IPS-20b (cell line): ENCODE measurements around the gene ITPR2.

Experiments
- H3K27ac ChIP-seq: one replicate; pipeline ENCODE4 v1.5.1; 2013; ENCODE audit warnings: low read length
- H3K27me3 ChIP-seq: 2 replicates; pipeline ENCODE4 v1.6.1; 2013; ENCODE audit warnings: mild to moderate bottlenecking, low read length, inconsistent platforms; ENCODE audit not compliant: insufficient read depth
- H3K36me3 ChIP-seq: 2 replicates; pipeline ENCODE4 v1.6.1; 2013; ENCODE audit warnings: low read depth, mild to moderate bottlenecking, inconsistent platforms, low read length, moderate library complexity; ENCODE audit not compliant: insufficient read depth
- H3K4me1 ChIP-seq: 2 replicates; pipeline ENCODE4 v1.6.1; 2013; ENCODE audit warnings: mild to moderate bottlenecking, control low read depth, inconsistent platforms, low read length, moderate library complexity; ENCODE audit not compliant: insufficient read depth
- H3K4me3 ChIP-seq: 2 replicates; pipeline ENCODE4 v1.5.1; 2013; ENCODE audit warnings: mild to moderate bottlenecking, low read length, inconsistent platforms
- H3K9ac ChIP-seq: 2 replicates; pipeline ENCODE4 v1.6.1; 2013; ENCODE audit warnings: low read depth, mild to moderate bottlenecking, inconsistent platforms, low read length, moderate library complexity
- H3K9me3 ChIP-seq: 2 replicates; pipeline ENCODE4 v1.6.1; 2013; ENCODE audit warnings: mild to moderate bottlenecking, low read depth, low read length, inconsistent platforms; ENCODE audit not compliant: insufficient read depth

The ITPR2 gene

GRCh38 chr12:26744697-26745440 lies 88.1 kb downstream of the ITPR2 start:
- no peak overlapping the region for H3K27ac ChIP-seq
- no peaks in the 10 kb centered on the region for H3K27me3 ChIP-seq
- H3K4me1 ChIP-seq = peaks cover 29% of the 10 kb centered on the region
- no peaks in the 10 kb centered on the region for H3K9me3 ChIP-seq
- no peak overlapping the region for H3K4me3 ChIP-seq
- H3K36me3 ChIP-seq = no peaks in the 10 kb centered on the region
- no peak overlapping the region for H3K9ac ChIP-seq

- no peak overlapping the region for H3K4me3 ChIP-seq
- H3K4me1 ChIP-seq = peaks cover 29% of the 10 kb centered on the region
- no peak overlapping the region for H3K9ac ChIP-seq
- H3K27me3 ChIP-seq = no peaks in the 10 kb centered on the region
- no peak overlapping the region for H3K27ac ChIP-seq
- H3K36me3 ChIP-seq = no peaks in the 10 kb centered on the region
- H3K9me3 ChIP-seq = peaks cover 4% of the 10 kb centered on the region; the same call in 1 of the 2 replicates
Observed at GRCh38 chr12:26744042-26744626, 88.9 kb downstream of the ITPR2 start.

GRCh38 chr12:26741584-26742227 lies 91.3 kb downstream of the ITPR2 start:
- H3K4me1 ChIP-seq = peaks cover 17% of the 10 kb centered on the region
- H3K27me3 ChIP-seq = no peaks in the 10 kb centered on the region
- H3K27ac ChIP-seq = no peak overlapping the region
- H3K9ac ChIP-seq = no peak overlapping the region
- H3K9me3 ChIP-seq = peaks cover 8% of the 10 kb centered on the region; the same call in 1 of the 2 replicates
- no peak overlapping the region for H3K4me3 ChIP-seq
- no peaks in the 10 kb centered on the region for H3K36me3 ChIP-seq

DNA sequence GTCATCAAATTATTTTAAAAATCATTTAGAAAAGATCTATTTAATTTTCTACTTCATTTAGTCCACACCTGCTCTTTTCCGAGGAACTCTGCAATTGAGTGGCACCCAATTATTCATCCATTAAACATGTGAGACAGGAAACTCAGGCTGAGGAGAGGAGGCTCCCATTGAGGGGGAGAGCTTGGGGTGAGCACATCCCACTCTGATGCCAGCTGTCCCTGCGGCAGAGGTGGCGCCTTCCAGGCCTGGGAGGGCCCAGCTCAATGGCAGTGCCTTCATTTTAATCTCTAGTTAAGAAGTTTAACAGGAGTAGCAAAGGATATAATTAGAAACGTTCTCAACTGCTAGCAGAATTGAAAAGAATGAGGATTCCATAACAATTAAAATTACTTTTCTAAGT lies 92.0 kb downstream of the ITPR2 start:
- Histone ChIP-seq H3K27me3 (no peaks in the 10 kb centered on the region), H3K36me3 (no peaks in the 10 kb centered on the region), H3K9me3 (peaks cover 8% of the 10 kb centered on the region; the same call in 1 of the 2 replicates), H3K4me1 (peaks cover 10% of the 10 kb centered on the region), H3K27ac (no peak overlapping the region), H3K4me3 (no peak overlapping the region), H3K9ac (no peak overlapping the region)

- H3K27me3 ChIP-seq = no peaks in the 10 kb centered on the region
- peaks cover 8% of the 10 kb centered on the region; the same call in 1 of the 2 replicates for H3K4me1 ChIP-seq
- H3K27ac ChIP-seq = no peak overlapping the region
- H3K4me3 ChIP-seq = no peak overlapping the region
- H3K36me3 ChIP-seq = no peaks in the 10 kb centered on the region
- H3K9ac ChIP-seq = no peak overlapping the region
- peaks cover 8% of the 10 kb centered on the region; the same call in 1 of the 2 replicates for H3K9me3 ChIP-seq
Observed at GRCh38 chr12:26740348-26740747, 92.6 kb downstream of the ITPR2 start.

- peaks cover 8% of the 10 kb centered on the region; the same call in 1 of the 2 replicates for H3K4me1 ChIP-seq
- H3K27me3 ChIP-seq = no peaks in the 10 kb centered on the region
Observed at GRCh38 chr12:26737487-26738030, 95.4 kb downstream of the ITPR2 start.

GRCh38 chr12:26736563-26737486 lies 96.2 kb downstream of the ITPR2 start:
- H3K9ac ChIP-seq = no peak overlapping the region
- H3K27ac ChIP-seq = no peak overlapping the region
- H3K36me3 ChIP-seq = no peaks in the 10 kb centered on the region
- peaks cover 4% of the 10 kb centered on the region; the same call in 1 of the 2 replicates for H3K4me1 ChIP-seq
- H3K9me3 ChIP-seq = peaks cover 8% of the 10 kb centered on the region; the same call in 1 of the 2 replicates
- no peak overlapping the region for H3K4me3 ChIP-seq
- H3K27me3 ChIP-seq = no peaks in the 10 kb centered on the region

More at GRCh38 chr12:26737487-26738030, 95.4 kb downstream of the ITPR2 start:
- no peak overlapping the region for H3K9ac ChIP-seq
- no peaks in the 10 kb centered on the region for H3K36me3 ChIP-seq
- H3K4me3 ChIP-seq = no peak overlapping the region
- H3K27ac ChIP-seq = no peak overlapping the region
- H3K9me3 ChIP-seq = peaks cover 8% of the 10 kb centered on the region; the same call in 1 of the 2 replicates

DNA sequence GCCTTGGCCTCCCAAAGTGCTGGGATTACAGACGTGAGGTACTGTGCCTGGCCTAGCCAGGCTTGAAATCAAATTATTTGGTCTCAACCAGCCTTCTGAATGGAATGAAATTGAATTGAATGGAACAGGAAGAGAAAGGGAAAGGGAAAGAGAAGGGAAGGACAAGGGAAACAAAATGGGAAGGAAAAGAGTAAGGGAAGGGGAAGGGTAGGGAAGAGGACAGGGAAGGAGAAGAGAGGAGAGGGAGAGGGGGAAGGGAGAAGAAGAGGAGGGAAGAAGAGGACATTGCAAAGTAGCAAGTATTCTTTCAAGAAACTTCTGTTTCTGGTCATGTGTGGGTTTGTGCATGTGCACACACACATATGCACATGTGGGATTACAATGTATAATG lies 97.8 kb downstream of the ITPR2 start:
- no peaks in the 10 kb centered on the region for H3K27me3 ChIP-seq
- H3K27ac ChIP-seq = no peak overlapping the region
- no peaks in the 10 kb centered on the region for H3K4me1 ChIP-seq
- no peak overlapping the region for H3K4me3 ChIP-seq
- no peaks in the 10 kb centered on the region for H3K36me3 ChIP-seq
- peaks cover 8% of the 10 kb centered on the region; the same call in 1 of the 2 replicates for H3K9me3 ChIP-seq
- no peak overlapping the region for H3K9ac ChIP-seq

DNA sequence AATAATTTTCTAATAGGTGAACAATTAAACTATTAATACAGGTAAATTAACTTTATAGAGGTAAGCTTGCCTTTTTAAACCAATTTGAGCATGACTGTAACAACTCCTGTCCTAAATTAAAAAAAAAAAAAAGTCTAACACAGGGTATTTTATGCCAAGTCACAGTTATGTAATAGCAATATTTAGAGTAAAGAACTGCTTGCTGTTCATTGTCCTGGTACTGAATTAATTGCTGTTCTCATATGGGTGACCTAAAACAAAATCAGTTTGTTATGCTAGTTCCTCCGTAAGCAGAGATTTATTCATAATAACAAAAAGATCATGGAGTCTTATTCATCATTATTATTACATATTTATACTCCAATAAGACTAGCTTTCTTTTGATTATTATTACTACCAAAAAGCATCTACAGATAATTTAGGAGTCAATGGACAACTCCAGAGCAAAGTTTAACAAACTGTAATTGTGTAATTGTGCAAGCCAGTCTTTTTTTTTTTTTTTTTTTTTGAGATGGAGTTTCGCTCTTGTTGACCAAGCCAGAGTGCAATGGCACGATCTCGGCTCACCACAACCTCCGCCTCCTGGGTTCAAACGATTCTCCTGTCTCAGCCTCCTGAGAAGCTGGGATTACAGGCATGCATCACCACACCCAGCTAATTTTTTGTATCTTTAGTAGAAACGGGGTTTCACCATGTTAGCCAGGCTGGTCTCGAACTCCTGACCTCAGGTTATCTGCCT lies 98.3 kb downstream of the ITPR2 start:
- no peaks in the 10 kb centered on the region for H3K4me1 ChIP-seq
- H3K9ac ChIP-seq = no peak overlapping the region
- no peaks in the 10 kb centered on the region for H3K27me3 ChIP-seq
- no peaks in the 10 kb centered on the region for H3K36me3 ChIP-seq
- peaks cover 8% of the 10 kb centered on the region; the same call in 1 of the 2 replicates for H3K9me3 ChIP-seq
- no peak overlapping the region for H3K4me3 ChIP-seq
- no peak overlapping the region for H3K27ac ChIP-seq

DNA sequence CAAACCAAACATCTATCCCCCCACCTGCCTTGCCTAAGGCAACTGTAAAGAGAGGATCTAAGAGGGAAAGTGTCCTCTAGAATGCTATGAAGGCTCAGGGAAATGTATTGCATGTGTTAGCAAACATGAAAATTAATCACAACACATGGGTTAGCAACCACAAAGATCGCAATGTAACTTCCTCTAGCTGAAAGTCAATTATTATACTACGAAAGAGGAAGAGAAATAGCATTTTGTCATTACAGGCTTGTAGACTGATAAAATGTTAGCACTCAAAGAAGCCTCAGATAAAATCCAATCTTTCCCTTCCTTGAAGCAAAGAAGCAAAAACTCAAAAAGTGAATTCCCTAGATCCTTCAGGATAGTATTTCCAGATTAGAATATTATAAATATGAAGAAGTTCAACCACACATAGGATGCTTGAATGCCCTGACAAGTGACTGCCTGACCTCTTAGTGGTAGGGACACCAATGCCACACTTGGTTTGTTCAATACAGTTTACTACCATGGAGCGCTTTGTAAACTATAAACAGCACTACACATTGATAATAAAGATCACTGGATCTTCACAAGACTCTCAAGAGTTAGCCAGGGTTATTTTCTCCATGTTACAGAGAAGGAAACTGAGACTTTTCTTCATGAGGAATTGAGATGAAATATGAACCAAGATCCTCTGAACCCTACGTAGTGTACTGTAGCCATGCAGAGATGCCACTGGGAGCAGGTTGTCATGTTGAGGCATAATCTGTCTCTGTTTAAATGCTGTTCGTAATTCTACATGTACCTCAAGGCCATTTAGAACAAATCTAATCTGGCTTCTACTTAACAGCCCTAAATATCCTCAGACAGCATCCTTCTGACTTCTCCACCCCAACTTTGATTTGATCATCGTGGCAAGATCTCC lies 100.7 kb downstream of the ITPR2 start:
- Histone ChIP-seq H3K9me3 (no peaks in the 10 kb centered on the region), H3K4me1 (no peaks in the 10 kb centered on the region), H3K36me3 (no peaks in the 10 kb centered on the region), H3K9ac (no peak overlapping the region), H3K27ac (no peak overlapping the region), H3K27me3 (no peaks in the 10 kb centered on the region), H3K4me3 (no peak overlapping the region)
